Measurements from ENCODE around the gene CHRNA3. TPM values are rescaled to one million over a fixed set of nuclear protein-coding genes. Genes with fewer than 3 reads are reported as not detected.
"Not testable (repeated sequence)": the region's sequence is repeated elsewhere in the genome, so short reads cannot be mapped to it uniquely, and the experiment has no call there.

CHRNA3 gene
- total RNA-seq, 1 donor from 2014 or later = not detected

DNA sequence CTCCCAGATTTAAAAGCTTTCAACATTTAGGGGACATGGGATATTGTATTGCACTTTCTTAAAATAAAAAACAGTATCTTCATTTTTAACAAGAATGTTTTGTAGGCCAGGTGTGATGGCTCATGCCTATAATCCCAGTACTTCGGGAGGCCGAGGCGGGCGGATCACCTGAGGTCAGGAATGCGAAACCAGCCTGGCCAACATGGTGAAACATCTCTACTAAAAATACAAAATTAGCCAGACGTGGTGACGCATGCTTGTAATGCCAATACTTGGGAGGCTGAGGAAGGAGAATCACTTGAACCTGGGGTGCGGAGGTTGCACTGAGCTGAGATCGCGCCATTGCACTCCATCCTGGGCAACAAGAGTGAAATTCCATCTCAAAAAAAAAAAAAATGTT lies 60.6 kb downstream of the CHRNA3 start:
- not testable (repeated sequence) for DNase-seq (ENCODE audit: low spot score)

DNA sequence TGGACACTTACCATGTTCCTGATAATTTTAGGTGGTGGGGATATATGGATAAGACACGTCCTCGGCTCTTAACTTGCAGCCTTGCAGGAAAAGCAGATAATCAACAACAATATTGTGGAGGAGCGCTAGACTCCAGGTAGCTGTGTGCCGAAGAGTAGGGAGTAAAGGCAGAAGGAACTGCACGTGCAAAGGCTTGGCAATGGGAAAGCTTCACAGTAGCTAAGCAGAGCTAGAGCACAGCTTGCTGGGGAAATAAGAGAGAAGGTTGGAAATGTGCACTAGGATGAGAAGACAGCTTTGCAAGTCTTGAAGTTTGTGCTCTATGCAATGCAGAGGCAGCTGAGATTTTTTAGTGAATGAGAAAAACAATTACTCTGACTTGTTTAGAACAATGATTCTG lies 68.2 kb downstream of the CHRNA3 start:
- no peak for DNase-seq (ENCODE audit: low spot score)

DNA sequence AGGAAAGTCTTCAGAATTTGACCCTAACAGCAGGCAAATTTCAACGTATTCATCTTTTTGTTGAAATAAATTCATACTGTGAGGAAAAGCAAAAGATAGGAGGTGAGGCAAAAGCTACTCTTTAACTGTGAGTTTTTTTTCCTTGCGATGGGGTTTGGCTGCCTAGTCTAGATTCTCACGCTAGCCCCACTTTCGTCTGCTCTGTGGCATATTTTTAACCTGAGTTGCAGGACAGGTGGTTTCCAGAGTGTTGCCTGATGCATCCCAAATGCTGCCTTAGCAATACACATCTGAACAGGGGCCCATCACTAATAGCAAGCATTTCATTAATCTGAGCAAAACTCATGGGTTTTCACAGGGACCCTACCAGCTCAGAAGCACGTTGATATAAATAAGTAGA lies 68.9 kb downstream of the CHRNA3 start:
- DNase-seq (ENCODE audit: low spot score) = no peak

DNA sequence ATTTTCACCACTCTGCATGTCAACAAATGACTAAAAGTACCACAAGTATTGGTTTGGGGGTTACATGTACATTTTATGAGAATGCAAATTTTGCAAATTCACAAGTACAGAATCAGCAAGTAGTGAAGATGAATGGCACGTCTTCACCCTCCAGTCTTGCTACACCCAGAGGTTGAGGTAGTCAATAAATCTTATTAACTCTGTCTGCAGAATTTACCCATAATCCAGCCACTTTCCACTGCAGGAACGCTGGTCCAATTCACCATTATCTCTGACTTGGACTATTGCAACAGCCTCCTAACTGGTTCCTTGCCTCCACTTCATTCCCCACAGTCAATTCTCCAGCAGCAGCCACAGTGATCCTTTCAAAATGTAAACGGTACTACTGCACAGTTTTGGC lies 70.0 kb downstream of the CHRNA3 start:
- DNase-seq (ENCODE audit: low spot score) = no peak

DNA sequence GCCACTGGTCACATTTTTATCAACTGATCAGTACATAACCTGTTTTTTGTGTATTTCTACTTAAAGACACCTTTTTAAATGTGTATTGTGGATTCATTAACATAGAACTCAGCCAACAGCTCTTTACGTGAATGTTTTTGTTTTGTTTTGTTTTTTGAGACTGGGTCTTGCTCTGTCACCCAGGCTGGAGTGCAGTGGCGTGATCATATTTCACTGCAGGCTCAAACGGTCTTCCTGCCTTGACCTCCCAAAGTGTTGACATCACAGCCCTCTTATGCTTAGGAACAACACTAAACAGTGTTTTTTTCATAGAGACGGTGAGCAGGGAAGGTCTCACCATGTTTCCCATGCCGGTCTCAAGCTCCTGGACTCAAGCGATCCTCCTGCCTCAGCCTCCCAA lies 70.6 kb downstream of the CHRNA3 start:
- no peak for DNase-seq (ENCODE audit: low spot score)

Other genes with a start within 250 kb of the CHRNA3 start
- 57.8 TPM for gene IREB2, start 182.8 kb downstream of the CHRNA3 start, total RNA-seq
- gene HYKK, start 113.4 kb downstream of the CHRNA3 start, total RNA-seq = 12.5 TPM
- gene PSMA4, start 80.6 kb downstream of the CHRNA3 start, total RNA-seq = 121 TPM
- gene CHRNA5, start 55.5 kb downstream of the CHRNA3 start, total RNA-seq = 4.0 TPM
- 0.57 TPM for gene CHRNB4, start 20.2 kb upstream of the CHRNA3 start, total RNA-seq
- 4.2 TPM for gene ADAMTS7, start 190.5 kb upstream of the CHRNA3 start, total RNA-seq